Fibroblast of skin of right quadriceps (primary cell): Measurements from ENCODE around the gene TMUB1.

Experiments used
- DNase-seq: peaks from one replicate; pipeline ENCODE4 v3.0.0-alpha.2; 2013

TMUB1 gene

DNA sequence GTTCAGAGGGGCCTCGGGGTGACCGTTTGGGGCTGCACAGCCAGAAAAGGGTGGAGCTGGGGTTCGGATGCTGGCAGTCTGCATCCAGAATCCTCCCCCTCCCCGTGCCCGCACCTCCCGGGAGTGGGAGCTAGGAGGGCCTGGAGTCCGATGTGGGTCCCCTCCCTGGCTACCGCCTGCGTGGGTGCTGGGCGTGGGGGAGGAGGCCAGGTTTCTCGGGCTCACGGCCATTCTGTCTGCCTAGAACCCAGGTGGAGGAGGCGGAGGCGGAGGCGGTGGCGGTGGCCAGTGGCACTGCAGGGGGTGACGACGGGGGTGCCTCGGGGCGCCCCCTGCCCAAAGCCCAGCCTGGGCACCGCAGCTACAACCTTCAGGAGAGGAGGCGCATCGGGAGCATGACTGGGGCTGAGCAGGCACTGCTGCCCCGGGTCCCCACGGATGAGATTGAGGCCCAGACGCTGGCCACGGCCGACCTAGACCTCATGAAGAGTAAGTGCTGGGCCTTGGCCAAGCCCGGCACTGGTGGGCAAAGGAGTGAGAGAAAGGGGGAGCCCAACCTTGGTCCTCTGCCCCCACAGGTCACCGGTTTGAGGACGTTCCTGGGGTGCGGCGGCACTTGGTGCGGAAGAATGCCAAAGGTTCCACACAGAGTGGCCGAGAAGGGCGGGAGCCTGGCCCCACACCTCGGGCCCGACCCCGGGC, 16.9 kb downstream of the TMUB1 start:
- DNase-seq = no peak

DNA sequence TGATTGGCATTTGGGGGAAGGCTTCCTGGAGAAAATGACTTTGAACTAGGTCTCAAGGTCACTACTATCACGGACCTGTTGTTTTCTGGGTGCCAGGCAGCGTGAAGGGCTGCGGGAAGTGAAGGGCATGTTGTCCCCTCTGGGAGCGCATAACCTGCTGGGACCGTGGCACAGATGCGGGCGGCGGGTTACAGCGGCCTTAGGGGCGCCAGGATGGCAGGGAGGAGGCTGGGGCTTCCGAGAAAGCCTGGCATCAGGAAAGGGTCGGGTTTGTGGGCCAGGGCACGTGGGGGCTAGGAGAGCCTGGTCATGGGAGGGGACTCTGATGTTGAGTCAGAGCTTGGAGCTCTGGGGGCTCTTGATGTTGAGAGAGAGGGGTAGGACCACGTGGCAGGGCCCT, 17.8 kb downstream of the TMUB1 start:
- no peak for DNase-seq

DNA sequence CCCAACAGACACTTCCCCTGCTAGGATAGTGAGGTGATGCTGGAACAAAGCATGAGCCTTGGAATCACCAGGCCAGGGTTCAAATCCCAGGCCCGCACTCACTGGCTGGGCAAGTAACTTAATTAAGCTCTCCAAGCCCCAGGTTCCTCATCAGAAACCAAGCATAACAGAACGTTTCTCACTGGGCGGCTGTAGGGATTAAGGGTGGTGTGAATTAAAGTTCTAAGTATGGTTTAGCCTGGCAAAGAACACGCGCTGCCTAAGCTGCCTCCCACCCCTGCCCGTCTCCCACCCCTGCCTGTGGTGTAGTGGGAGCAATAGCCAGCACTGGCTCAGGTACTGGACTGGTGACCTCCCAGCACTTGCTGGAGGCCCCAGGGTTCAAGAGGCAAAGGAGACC, 18.3 kb downstream of the TMUB1 start:
- DNase-seq = no peak

DNA sequence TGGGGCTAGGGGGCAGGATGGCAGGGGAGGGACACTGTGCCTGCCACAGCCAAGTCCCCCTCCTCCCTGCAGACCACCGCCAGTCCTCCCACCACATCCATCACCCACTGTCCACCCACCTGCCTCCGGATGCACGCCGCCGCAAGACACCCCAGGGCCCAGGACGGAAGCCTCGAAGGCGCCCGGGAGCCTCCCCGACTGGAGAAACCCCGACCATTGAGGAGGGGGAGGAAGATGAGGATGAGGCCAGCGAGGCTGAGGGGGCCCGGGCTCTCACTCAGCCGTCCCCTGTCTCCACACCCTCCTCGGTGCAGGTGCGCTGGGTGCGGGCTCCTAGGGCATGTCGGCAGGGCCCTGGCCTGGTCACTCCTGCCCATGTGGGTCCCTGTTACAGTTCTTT, 18.8 kb downstream of the TMUB1 start:
- no peak for DNase-seq

DNA sequence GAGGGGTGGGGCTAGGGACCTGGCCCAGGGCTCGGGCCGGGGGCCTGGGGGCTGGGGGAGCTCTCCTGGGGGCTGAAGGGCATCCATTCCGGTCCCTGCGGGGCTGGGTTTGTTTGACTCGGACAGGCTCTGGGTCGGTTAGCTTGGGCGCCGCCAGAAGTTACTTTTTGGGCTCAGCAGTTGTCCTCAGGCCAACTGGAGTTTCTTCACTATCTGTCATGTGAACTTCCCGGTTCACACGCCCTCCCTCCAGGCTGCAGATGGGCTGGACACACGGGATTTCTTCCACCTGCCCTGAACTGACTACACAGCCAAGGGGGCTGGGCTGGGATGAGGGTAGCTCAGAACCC, 20.1 kb downstream of the TMUB1 start:
- DNase-seq = no peak

DNA sequence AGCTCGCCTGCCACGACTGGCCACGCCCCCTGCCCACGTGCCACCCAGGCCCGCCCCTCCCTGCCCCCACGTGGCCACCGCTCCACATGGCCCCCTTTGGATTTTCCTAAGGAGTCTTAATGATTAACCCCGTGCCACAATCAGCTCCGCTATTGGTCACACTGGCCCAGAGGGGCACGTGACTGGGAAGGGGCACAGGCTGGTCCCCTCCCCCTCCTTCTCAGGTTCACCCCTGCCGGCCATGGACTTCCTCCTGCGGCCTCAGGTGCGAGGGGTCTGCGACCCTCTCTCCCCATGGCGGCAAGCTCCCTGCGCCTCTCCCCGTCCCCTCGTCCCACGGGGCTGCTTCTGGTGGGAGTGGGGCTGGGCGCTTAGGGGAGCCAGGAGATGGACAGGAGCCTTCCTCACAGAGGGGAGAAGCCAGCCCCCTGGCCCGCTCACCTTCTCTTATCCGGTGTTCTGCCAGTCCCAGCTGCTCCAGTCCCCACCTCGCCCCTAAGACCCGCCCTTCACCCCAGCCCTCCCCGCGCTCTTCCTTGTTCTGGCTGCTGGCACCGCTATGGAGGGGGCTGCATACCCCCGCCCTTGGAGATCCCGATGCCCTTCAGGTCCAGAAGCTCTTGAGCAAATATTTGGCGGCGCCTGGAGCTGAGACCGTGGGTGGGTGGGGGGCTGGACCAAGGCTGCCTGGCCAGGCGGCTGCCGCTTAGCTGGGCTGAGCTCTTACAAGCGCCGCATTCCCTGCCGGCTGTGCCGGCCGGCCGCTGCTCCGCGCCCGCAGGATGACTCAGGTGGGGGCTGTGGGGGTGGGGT, 20.7 kb downstream of the TMUB1 start:
- peak; percentile 58 for DNase-seq

DNA sequence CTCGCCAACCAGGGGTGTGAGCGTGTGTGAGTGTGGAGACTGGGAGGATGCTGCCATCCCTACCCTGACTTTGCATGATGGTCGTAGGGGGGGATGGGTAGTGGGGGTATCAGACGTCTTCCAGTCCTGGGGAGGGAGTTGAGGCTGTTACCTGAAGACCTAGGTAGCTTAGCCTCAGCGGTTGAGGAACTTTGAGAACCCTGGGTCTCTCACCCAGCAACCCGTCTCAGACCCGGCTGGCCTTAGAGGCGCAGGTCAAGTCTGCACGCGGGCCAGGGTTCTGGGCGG, 21.2 kb downstream of the TMUB1 start:
- no peak for DNase-seq

DNA sequence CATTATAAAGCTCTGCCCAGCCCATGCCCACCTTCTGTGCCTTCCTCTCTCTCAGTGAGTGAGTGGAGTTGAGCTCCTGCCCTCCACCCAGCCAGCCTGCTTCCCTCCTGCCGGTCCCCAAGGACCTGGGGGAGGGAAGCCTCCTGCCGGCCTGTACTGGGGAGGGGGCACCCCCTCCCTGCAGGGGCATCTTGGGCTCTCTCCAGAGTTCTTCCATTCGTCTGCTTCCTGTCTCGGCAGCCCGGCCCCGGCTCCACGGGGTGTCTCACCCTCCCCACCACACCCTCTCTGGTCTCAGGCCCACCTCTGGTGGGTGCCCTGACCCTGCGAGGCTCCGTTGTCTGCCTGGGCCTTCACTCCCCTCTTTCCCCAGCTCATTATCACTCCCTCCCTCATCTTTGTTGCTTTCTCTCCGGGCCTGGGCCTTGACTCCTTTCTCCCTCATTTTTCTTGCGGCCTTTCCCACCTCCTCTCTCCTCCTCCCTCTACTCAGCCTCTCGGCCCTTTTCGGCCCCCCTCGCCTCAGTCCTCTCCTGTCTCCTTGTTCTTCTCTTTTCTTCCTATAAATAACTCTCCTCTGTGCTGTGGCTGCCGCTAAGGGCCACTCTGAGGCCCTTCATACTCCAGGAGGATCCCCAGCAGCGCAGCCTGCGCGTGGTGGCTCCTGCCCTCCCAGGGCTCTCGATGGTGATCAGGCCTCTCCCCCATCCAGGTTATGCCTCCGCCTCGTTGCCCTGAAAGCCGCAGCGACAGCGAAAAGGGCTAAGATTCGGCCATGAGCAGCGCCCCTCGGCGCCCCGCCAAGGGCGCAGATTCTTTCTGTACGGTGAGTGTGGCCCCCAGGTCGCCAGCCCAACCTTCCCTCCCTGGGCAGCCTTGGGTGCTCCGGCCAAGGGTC, 21.8 kb downstream of the TMUB1 start:
- no peak for DNase-seq

DNA sequence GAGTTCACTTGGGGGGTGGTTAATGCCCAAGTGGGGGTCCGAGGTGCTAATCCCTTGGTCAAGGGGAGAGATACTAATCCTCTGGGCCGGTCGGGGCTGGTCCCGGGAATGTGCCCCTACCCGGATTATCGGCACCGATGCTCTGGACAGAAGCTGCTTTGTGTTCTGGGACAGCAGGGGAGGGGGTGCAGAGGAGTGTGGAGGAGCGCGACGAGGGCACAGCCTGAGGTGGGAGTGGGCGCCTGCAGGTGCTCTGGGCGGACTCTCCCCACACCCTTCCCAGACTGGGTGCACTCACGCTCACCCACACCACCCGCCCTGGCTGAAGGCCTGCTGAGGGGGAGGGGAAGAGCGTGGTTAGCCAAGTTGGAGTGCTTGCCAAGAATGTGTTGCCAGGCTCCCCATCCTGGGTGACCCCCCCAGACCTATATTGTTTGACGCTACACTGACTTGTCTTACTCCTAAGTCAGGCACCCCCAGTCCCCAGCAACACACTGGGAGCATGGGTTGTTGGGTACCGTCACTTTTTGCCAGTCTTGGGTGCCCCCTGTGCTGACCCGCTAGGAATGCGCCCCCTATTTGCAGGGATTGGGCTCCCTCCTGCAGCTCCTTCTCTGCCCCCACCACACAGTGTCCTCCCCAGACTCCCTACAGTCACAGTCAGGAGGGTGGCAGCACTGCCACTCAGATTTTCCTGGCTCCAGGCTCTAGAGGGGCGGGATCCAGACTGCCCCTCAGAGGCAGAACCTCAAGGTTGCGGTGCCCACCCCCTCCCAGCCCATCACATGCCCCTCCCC, 22.7 kb downstream of the TMUB1 start:
- no peak for DNase-seq

DNA sequence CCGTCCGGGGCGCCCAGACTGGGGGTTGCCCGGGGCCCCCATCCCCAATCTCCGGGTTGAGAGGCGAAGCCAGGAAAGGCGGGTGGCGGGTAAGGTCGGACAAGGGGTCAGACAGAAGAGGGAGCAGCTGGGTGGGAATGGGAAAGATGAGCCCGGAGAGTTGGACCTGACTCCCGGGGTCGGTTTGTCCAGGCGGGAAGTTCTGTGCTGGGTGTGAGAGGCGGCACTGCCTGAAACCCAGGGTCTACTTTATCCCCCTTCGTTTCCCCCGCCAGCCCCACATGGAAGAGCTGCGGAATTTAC, 23.2 kb downstream of the TMUB1 start:
- no peak for DNase-seq

DNA sequence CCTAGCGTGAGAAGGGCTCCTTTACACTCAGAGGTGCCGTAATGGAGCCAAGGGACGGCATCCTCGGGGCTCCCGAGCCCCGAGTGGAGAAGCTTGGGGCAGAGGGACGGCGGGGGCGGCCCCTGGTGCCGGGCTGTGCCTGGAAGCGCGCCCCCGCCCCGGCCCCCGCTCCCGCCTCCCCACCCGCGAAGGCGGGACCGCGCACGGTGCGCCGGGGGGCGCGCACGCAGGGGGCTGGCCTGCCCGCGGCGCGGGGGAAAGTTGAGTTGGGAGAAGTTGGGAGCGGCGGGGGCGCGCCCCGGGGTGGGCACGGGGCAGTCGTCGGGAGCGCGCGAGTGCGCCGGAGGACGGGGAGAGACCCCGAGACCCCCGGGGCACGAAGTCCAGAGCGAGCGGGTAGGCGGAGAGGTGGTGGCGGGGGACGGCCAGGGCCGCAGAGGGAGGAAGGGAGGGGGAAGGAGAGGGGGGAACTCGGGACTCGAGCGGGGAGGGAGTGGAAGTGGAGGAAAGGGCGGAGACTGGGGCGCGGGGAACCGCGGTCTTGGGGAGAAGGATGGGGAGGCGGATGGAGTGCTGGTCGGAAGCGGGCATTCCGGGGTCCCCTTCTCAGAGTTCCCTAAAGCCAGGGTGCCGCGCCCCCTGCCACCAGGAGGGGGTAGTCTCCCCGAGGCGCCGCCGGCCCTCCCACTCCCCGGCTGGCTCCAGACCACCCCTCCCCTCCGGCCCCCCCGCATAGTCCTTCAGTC, 23.8 kb downstream of the TMUB1 start, which contains the start of gene SLC4A2:
Gene SLC4A2 (plus strand): TSS at position 223 of the 746 bp plus-strand sequence. CDS start 2,399 bp downstream, outside the sequence.
- peak; percentile 77 for DNase-seq

DNA sequence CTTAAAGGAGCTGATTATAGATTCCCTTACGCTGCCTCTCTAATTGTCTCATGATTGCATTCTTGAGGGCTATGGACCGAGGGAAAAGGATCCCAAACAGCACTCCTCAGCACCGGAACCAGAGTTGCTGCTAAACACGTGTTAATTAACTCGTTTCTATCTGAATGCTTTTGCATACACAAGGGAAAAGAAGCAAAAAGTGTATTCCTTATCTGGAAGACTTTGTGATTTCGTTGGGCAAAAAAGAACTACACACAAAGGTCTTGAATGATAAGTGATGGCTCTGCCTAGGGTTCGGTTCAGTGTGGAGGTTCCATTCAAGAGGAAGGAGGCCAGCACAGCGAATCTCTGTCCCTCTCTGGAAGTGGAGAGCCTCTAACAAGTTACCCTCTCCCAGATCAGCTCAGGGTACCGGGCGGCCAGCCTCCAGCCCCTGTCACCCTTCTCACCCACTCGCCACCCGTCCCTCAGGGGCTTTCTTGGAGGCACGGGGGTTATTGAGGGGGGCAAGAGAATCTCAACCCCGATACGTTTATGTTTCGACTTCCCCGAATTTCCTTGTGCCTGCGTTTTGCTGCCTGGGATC, 24.4 kb downstream of the TMUB1 start:
- no peak for DNase-seq

DNA sequence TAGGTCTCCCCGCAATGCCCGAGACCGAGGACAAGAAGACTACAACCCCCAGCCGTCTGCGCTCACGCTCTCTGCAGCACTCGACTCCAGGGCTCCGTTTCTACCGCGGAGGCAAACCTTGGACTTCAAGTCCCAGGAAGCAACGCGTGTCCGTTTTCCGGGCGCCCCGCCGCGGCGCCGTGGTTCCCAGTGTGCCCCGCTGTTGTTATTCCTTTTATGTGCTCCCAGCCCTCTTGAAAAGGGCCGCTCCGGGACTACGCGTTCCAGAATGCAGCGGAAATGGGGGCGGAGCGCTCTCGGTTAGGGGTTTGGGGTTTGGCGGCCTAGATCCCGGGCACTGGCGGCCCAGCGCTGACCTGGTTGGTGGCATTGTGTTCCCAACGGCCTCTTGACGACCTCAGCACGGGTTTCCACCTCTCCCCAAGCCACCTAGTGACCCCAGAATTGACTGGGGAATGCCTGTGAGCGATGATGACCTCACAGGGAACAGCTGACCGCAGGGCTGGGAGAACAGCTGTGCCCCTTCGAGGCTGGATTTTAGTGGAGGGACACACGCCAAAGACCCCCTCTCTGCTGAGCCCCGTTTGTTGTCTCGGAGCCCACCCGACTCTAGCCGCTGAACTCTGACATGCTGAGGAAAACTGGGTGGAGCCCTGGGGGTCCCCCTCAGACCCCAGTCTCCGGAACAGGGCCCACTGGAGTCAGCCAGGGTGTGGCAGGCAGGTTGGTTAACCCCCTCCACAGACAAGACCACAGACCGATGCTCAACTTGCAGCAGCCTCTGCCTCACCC, 25.1 kb downstream of the TMUB1 start:
- DNase-seq = peak; percentile 100

DNA sequence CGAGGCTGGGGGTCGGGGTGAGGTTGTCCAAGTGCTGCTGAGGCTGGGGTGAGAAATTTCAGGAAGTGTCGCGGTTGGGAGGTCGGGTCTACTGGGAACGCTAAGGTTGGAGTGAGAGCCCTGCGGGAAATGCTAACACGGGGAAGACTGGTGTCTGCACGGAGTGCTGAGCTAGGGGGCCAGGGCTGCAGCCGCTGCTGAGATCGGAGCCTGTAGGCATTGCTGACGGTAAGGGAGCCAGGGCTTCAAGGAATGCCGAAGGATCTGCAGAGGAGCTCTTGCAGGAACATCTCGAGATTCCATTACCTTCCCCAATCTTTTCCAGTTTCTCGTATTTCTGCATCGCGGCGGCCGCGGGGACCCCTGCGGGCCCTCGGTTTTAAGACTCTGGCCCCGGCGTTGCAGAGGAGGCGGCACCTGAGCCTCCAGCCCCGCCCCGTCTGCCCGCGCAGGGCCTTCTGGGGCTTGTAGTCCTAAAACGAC, 25.7 kb downstream of the TMUB1 start, which contains the start of gene CDK5:
Gene CDK5 (minus strand): TSS at position 392 of the 483 bp plus-strand sequence. CDS start 49 bp downstream, at position 343.
- DNase-seq = no peak

DNA sequence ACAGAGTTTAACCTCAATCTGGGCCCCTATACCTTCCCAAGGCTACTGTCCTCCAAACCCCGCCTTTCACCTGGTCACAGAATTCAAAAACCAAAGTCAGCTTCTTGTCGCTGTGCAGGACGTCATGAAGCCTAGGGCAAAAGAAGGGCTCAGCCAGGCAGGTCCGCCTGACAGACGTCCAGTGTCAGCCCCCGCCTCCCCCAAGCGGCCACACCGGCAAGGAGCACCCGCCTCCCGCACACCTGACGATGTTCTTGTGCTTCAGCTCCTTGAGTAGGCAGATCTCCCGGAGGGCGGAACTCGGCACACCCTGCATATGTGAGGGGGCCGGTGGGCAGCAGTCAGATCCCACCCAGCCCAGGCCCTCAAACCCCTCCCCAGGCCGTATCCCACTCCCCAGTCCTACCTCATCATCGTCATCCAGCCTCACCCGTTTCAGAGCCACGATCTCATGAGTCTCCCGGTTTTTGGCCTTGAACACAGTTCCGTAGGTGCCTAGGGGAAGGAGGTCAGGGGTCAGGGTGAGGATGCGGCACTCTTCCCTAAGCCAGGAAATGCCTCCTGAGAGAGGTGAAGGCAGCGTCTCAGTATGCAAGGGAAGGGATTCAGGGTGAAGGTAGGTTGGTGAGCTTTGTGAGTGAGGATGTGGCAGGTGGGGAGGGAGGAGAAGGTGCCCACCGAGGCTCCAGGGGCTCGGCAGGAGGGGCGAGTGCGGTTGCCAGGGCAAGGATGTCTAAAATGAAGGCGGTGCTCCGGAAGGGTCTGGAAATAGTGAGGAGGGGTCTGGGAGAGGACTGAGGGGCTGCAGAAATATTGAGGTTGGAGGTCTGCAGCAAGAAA, 26.4 kb downstream of the TMUB1 start:
- no peak for DNase-seq

DNA sequence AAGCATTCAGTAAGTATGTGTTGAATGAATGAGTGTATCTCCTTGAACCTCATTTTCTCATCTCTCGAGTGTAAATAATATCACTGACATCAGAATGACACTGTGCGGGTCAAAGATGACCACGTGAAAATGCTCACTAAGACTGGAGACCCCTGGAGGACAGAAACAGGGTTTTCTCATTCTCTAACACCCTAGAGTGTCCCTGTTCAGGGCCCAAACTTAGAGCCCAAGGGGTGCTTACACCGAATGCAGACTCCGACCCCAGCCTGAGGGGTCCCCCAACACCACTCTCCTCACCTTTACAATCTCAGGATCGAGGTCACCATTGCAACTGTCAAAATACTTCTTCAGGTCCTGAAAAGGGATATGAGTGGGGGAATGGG, 27.0 kb downstream of the TMUB1 start:
- DNase-seq = no peak

DNA sequence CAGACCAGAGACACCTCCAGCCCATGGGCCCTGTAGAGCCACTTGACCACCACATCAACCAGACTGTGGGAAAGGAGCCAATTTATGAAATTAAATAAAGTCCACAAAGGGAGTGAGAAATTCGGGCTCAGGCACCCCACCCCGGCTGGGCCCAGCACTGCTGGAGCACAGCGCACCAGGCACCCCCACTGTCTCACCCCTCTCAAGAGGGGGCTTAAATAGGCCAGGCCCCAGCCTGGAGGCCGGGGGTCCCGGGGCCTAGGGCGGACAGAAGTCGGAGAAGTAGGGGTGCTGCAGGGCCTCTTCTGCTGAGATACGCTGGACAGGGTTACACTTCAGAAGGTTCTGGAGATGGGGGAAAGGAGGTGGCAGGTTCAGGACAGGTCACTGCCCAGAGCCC, 29.5 kb downstream of the TMUB1 start:
- no peak for DNase-seq

DNA sequence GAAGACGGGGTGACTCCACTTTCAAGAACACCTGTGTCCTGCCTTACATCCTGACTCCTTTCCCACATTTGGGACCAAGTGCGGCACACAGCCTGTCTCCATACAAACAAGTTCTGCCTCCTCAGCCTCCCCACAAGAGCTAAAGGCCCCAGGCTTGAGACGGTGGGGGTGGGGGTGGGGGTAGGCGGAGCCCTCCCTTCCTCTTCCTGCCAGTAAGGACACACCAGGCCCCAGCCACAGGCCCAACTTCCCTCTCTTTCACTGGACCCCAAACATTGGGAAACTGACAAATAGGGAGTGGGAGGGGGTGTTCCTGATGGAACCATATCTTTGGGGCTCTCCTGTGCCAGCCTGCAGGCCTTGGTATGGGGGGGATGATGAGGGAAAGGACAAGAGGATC, 30.2 kb downstream of the TMUB1 start:
- DNase-seq = no peak

DNA sequence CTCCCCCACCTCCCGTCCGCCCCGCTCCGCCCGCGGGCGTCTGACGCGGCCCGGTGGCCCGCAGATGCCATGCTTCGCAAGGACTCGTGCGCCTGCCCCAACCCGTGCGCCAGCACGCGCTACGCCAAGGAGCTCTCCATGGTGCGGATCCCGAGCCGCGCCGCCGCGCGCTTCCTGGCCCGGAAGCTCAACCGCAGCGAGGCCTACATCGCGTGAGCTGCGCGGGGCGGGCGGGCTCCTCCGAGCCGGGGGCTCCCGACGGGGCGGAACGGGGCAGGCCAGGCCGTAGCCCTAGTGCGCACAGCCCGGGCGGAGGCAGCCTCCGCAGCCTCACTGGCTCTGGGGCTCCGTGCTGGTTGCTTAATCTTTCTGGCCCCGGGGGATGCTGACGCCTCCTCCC, 32.2 kb downstream of the TMUB1 start:
- DNase-seq = peak; percentile 66
